NOMO-1 treated with dmso at 0.1 percent for 144 hours (cell line): ENCODE measurements around the gene TRIM21.
"Not testable (repeated sequence)": the region's sequence is repeated elsewhere in the genome, so short reads cannot be mapped to it uniquely, and the experiment has no call there.

Experiments used
- DNase-seq: peaks from one replicate; lab custom pipeline; 2025; ENCODE audit not compliant: unreplicated experiment; lab: John Stamatoyannopoulos, UW

Gene TRIM21

GRCh38 chr11:4393209-4393857 lies at the start of gene TRIM21:
TRIM21 (minus strand) TSS chr11:4393702; CDS start chr11:4390409, 3,293 bp downstream.
- DNase-seq: peak; percentile 94

- DNase-seq: peak; percentile 67
These were observed 48.0 kb upstream of the TRIM21 start for GRCh38 chr11:4441515-4441914.

GRCh38 chr11:4436411-4436810 lies 42.9 kb upstream of the TRIM21 start:
- no peak for DNase-seq

- DNase-seq: no peak
These were observed 40.4 kb upstream of the TRIM21 start for GRCh38 chr11:4433856-4434255.

GRCh38 chr11:4430051-4430450 lies 36.5 kb upstream of the TRIM21 start:
- no peak for DNase-seq

GRCh38 chr11:4418403-4418802 lies 24.9 kb upstream of the TRIM21 start:
- no peak for DNase-seq

- no peak for DNase-seq
These were observed 23.3 kb upstream of the TRIM21 start for GRCh38 chr11:4416816-4417215.

- no peak for DNase-seq
These were observed 22.8 kb upstream of the TRIM21 start for GRCh38 chr11:4416306-4416705.

- not testable (repeated sequence) for DNase-seq
These were observed 12.7 kb upstream of the TRIM21 start for GRCh38 chr11:4406206-4406605.

GRCh38 chr11:4393858-4394223 lies 339 bp upstream of the TRIM21 start:
- no peak for DNase-seq

- DNase-seq: no peak
These were observed 5.3 kb downstream of the TRIM21 start for GRCh38 chr11:4388221-4388620.

- no peak for DNase-seq
These were observed 7.3 kb downstream of the TRIM21 start for GRCh38 chr11:4385978-4386740.

- DNase-seq: no peak
These were observed 11.6 kb downstream of the TRIM21 start for GRCh38 chr11:4381901-4382300.

GRCh38 chr11:4375431-4376140 lies 17.9 kb downstream of the TRIM21 start:
- no peak for DNase-seq

GRCh38 chr11:4370166-4370565 lies 23.3 kb downstream of the TRIM21 start:
- DNase-seq: no peak

- no peak for DNase-seq
These were observed 25.2 kb downstream of the TRIM21 start, which contains the start of gene OR52B4 for GRCh38 chr11:4368286-4368685. OR52B4 (minus strand) TSS chr11:4368386; CDS start chr11:4368295, 91 bp downstream.

- not testable (repeated sequence) for DNase-seq
These were observed 45.4 kb downstream of the TRIM21 start for GRCh38 chr11:4348142-4348541.

- not testable (repeated sequence) for DNase-seq
These were observed 48.1 kb downstream of the TRIM21 start for GRCh38 chr11:4345366-4345765.
